GM12878 (cell line): ENCODE results near the gene WASF2.

Source experiments
- ATF3 ChIP-seq: IDR thresholded peaks from 2 replicates; pipeline ENCODE4 v1.6.1; 2011; ENCODE audit warnings: low read depth, mild to moderate bottlenecking, low read length, moderate library complexity, borderline replicate concordance; ENCODE audit errors: extremely low read depth
- EP300 ChIP-seq, 2 experiments: fragments of 150-350 bp in 1 of 2; IDR thresholded peaks; 2 replicates each; pipeline ENCODE4 v1.6.1; 2011 to 2012; ENCODE audit warnings: low read depth in 2 of 2, low read length in 2 of 2, borderline replicate concordance in 1 of 2, improper control_type of control experiment in 1 of 2, inconsistent platforms in 1 of 2; ENCODE audit not compliant: control insufficient read depth in 1 of 2
- PRDM15 ChIP-seq: fragments of 450-650 bp; formaldehyde crosslinking; IDR thresholded peaks from 2 replicates; pipeline ENCODE4 v1.4.0; 2020; ENCODE audit warnings: mild to moderate bottlenecking, moderate library complexity
- ZNF274 ChIP-seq: IDR thresholded peaks from one replicate; pipeline ENCODE4 v1.8.0; 2011; ENCODE audit not compliant: insufficient read length, insufficient read depth

- TF ChIP-seq ATF3 (no peak), PRDM15 (CRISPR knock-in tag) (no peak), ZNF274 (no peak), EP300 (IDR thresholded peaks at IDR 0.05; ENCODE audit: borderline replicate concordance in 1 of 2, control insufficient read depth in 1 of 2, low read depth in 2 of 2, low read length in 2 of 2) (no peak)
Observed at GRCh38 chr1:27366411-27367159, 123.4 kb downstream of the WASF2 start, which contains the start of gene MAP3K6.
